HG03159 (cell line): Measurements from ENCODE around the gene SLC22A6.
"Not testable (repeated sequence)": the region's sequence is repeated elsewhere in the genome, so short reads cannot be mapped to it uniquely, and the experiment has no call there.

Experiments
- ATAC-seq: cut with Tn5 transposase; IDR thresholded peaks from one replicate; pipeline ENCODE4 v1.9.1; 2021; ENCODE audit warnings: mild to moderate bottlenecking, moderate library complexity; ENCODE audit not compliant: unreplicated experiment

The SLC22A6 gene

GRCh38 chr11:62985041-62985750 is 429 bp upstream of the SLC22A6 start:
- no peak for ATAC-seq

GRCh38 chr11:62983536-62984199 is 1.1 kb downstream of the SLC22A6 start:
- ATAC-seq, result no peak

- no peak for ATAC-seq
Measured at GRCh38 chr11:62981743-62982142, 3.0 kb downstream of the SLC22A6 start.

- no peak for ATAC-seq
Measured at GRCh38 chr11:62980133-62980760, 4.5 kb downstream of the SLC22A6 start.

GRCh38 chr11:62976109-62976508 is 8.7 kb downstream of the SLC22A6 start:
- no peak for ATAC-seq

GRCh38 chr11:62974848-62975522 is 9.8 kb downstream of the SLC22A6 start:
- no peak for ATAC-seq

- no peak for ATAC-seq
Measured at GRCh38 chr11:62965574-62965973, 19.2 kb downstream of the SLC22A6 start.

GRCh38 chr11:62962391-62962790 is 22.4 kb downstream of the SLC22A6 start:
- ATAC-seq, result no peak

- ATAC-seq, result no peak
Measured at GRCh38 chr11:62961017-62961570, 23.7 kb downstream of the SLC22A6 start.

- no peak for ATAC-seq
Measured at GRCh38 chr11:62959422-62959980, 25.3 kb downstream of the SLC22A6 start.

GRCh38 chr11:62958547-62959421 is 26.0 kb downstream of the SLC22A6 start:
- no peak for ATAC-seq

GRCh38 chr11:62957147-62957546 is 27.6 kb downstream of the SLC22A6 start:
- no peak for ATAC-seq

GRCh38 chr11:62954478-62954877 is 30.3 kb downstream of the SLC22A6 start:
- no peak for ATAC-seq

GRCh38 chr11:62953811-62954210 is 31.0 kb downstream of the SLC22A6 start:
- no peak for ATAC-seq

GRCh38 chr11:62948765-62949320 is 35.9 kb downstream of the SLC22A6 start:
- ATAC-seq, result no peak

GRCh38 chr11:62945538-62945937 is 39.2 kb downstream of the SLC22A6 start:
- not testable (repeated sequence) for ATAC-seq

- ATAC-seq, result not testable (repeated sequence)
Measured at GRCh38 chr11:62937528-62937927, 47.2 kb downstream of the SLC22A6 start.

GRCh38 chr11:62934496-62934785 is 50.3 kb downstream of the SLC22A6 start:
- no peak for ATAC-seq

GRCh38 chr11:62933750-62934495 is 50.8 kb downstream of the SLC22A6 start:
- no peak for ATAC-seq
